NCI-H1694 treated with DMSO at 0.1 percent for 48 hours (cell line): ENCODE data around the gene LCN1.
"Not testable (repeated sequence)": the region's sequence is repeated elsewhere in the genome, so short reads cannot be mapped to it uniquely, and the experiment has no call there.

Experiments used
- DNase-seq: peaks from one replicate; lab custom pipeline; 2025; lab: John Stamatoyannopoulos, UW

The LCN1 gene

GRCh38 chr9:135522137-135522877, 1.1 kb downstream of the LCN1 start:
- no peak for DNase-seq

DNA sequence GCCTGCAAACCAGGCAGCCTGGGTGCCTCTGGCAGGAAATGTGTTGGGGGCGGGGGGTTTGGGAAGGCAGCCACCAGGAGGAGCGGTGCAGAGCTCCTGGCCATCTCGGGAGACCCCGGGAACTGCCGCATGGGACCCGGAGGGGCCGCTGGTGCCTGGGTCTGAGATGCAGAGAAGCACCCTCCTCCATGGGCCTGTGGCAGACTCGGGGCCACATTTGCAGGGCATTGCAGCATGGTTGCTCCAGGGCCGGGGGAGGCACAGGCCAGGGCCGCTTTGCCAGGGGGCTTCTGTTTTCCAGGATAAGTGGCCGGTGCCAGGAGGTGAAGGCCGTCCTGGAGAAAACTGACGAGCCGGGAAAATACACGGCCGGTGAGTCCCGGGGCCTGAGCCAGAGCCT, 1.7 kb downstream of the LCN1 start:
- DNase-seq, result no peak

GRCh38 chr9:135523521-135524129, 2.4 kb downstream of the LCN1 start:
- DNase-seq, result no peak

GRCh38 chr9:135524130-135524861, 3.1 kb downstream of the LCN1 start:
- no peak for DNase-seq

GRCh38 chr9:135525241-135526088, 4.2 kb downstream of the LCN1 start:
- no peak for DNase-seq

DNA sequence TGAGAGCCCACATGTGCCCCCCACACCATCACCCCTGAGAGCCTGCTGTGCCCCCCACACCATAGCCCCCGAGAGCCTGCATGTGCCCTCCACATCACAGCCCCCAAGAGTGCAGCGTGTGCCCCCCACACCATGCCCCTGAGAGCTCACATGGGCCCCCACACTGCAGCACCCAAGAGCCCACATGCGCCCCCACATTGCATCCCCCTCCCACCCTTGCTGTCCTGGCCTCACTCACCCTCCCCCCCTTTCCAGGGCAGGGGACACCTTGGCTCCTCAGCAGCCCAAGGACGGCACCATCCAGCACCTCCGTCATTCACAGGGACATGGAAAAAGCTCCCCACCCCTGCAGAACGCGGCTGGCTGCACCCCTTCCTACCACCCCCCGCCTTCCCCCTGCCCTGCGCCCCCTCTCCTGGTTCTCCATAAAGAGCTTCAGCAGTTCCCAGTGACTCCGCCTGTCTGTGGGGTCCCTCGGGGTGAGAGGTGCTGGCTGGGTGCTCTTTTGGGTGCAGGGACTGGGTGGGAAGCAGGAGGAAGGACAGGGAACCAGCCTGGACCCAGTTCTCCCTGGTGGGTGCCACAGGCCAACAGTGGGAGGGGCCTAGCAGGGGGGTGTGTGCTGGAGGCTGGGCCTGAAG, 5.0 kb downstream of the LCN1 start:
- no peak for DNase-seq

DNA sequence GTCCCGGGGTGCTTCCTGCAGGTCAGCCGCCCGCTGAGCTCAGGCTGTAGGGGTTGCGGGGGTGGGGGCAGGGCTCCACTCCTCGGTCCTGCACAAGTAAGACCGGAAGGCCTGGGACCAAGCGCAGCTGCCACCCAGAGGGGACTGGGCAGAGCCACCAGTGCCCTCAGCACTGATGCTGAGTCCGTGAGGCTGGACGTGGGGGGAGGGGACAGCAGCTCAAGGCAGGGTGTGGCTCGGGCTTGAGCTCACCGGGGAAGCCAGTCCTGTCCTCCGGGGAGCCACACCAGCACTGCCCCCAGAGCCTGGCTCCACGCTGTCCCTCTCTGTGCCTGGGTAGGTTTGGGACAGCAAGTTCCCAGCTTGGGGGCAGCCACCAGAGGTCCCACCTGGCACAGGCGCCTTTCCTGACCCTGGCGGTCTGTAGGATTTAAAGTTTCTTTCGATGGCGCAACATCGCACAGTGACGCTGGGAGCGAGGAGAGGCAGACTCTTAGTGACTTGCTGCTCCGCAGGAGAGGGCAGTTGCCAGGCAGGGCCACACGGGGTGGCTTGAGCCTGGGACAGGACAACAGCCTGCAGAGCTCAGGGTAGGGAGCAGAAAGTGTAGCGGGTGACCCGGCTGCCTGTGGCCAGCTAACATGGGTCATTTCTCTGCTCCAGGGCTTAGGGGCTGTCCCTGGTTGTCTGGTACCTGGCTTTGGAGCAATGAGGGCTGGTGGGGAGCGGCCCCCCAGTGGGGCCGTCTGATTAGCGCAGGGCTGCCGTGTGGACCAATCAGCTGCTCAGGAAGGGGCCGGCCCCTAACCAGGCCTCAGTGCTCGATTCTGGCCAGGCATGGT, 5.7 kb downstream of the LCN1 start:
- no peak for DNase-seq

DNA sequence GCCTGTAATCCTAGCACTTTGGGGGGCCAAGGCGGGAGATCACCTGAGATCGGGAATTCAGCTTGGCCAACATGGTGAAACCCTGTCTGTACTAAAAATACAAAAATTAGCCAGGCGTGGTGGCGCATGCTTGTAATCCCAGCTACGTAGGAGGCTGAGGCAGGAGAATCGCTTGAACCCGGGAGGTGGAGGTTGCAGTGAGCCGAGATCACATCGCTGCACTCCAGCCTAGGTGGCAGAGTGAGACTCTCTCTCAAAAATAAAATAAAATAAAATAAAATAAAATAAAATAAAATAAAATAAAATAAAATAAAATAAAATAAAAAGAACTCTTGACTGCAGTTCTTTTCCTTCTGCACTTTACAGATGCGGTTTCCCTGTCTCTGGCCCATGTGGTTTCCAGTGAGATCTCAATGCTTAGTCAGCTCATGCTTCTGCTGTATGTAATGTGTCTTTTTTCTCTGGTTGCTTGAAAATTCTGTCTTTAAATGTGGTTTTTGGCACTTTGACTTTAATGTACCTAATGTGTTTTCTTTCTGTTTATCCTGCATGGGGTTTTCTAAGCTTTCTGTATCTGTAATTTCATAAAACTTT, 7.7 kb downstream of the LCN1 start:
- not testable (repeated sequence) for DNase-seq

DNA sequence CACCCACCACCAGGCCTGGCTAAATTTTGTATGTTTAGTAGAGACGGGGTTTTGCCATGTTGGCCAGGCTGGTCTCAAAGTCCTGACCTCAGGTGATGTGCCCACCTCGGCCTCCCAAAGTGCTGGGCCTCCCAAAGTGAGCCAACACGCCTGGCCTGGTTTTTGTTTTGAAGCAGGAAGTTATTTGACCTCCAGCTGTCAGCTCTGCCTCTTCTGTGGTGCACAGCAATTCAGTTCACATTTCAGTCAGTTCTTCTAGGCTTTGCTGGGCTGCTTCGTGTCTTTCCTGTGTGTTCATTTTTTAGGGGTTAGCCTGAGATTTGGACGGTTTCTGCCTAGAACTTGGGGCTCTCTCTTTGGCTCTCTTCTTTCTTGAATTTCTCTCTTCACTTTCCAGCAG, 8.9 kb downstream of the LCN1 start:
- no peak for DNase-seq

DNA sequence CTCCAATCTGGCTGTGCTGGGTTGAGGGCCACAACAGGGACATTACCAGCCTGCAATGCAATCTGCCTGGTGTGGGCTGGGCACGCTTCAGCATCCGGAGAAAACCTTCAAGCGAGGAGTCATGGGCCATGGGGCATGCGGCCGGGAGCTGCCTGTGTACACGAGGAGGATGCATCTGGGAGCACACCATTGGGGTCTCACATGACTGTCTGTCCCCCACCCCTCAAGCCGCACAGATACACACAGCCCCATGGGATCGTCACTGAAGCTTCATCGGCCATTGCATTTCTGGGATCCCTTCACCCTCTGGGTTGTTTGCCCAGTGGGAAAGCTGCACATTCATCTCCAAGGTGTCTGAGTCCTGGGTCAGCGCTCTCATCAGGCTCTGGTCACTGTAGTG, 9.9 kb downstream of the LCN1 start:
- no peak for DNase-seq

- no peak for DNase-seq
These were observed 11.9 kb downstream of the LCN1 start for GRCh38 chr9:135533113-135533512.

- no peak for DNase-seq
These were observed 12.4 kb downstream of the LCN1 start for GRCh38 chr9:135533674-135534073.

DNA sequence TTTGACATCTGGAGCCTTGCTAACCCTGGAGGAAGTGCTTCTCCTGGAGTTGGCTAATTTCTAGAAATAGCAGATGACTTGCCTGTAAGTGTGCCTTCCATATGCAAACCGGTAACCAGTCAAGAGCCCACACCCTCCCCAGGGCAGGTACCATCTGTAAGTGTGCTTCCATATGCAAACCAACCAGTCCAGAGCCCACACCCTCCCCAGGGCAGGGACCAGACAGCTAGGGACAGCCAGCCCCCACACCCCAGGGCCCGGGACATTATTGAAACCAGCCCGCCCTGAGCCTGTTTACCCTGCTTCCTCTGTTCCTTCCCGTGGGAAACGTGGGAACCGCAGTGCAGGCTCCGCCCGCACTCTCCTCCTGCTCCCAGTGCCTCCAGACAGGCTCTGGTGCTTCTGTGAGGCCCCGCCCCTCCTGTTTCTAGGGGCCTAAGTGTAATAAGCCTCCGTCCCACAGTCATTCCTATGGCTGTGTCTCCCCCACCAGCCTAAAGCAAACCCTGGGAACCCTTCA, 13.0 kb downstream of the LCN1 start:
- DNase-seq, result not testable (repeated sequence)

- not testable (repeated sequence) for DNase-seq
These were observed 13.6 kb downstream of the LCN1 start for GRCh38 chr9:135534826-135535225.

DNA sequence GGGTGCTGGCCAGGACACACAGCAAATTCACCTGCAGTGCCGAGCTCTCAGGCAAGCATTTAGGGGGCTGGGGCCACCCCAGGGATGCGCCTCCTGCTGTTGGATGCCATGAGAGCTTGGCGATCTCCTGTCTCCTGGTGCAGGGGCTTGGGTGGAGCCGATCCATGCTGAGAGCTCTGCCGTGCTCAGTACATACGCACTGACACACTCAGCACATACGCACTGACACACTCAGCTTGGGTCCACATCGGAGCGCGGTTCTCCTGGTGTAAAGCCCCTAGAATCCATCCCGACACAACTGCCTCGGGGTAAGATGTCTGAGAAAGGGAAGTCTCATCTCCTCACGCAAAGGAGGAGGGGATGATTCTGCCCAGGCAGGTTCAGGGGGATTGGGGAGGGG, 14.4 kb downstream of the LCN1 start:
- not testable (repeated sequence) for DNase-seq

DNA sequence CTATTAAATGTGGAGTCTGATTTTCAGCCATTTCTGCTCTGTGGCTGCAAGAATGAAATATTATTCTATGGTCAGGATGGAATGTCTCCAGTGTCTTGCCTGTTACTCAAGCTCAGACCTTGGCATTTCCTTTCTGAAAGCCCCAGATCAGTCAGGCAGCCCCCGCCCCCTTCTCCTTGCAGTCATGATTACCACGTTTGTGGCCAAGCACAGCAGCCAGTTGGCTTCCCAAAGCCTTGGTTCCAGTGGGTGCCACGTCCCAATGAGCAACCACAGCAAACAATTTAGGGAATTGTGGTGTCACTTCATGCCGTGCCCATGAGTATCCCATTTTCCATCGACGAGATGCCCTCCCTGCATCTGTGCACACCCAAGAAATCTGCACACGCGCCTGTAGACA, 15.0 kb downstream of the LCN1 start:
- no peak for DNase-seq

- not testable (repeated sequence) for DNase-seq
These were observed 22.1 kb downstream of the LCN1 start for GRCh38 chr9:135543262-135543894.

- DNase-seq, result no peak
These were observed 23.9 kb downstream of the LCN1 start for GRCh38 chr9:135544981-135545635.

GRCh38 chr9:135545646-135546176, 24.5 kb downstream of the LCN1 start, which contains the start of gene OBP2A:
Gene OBP2A (plus strand): TSS chr9:135546126. CDS start chr9:135546181, 55 bp downstream.
- DNase-seq, result not testable (repeated sequence)
